Panc1 (cell line): ENCODE data around the gene CHMP5.

Source experiments
- CTCF ChIP-seq: fragments of 450-650 bp; IDR thresholded peaks from 2 replicates; pipeline ENCODE4 v1.5.1; 2017; ENCODE audit warnings: mild to moderate bottlenecking
- POLR2AphosphoS5 ChIP-seq: IDR thresholded peaks from 2 replicates; pipeline ENCODE4 v1.6.1; 2012; ENCODE audit warnings: mild to moderate bottlenecking, low read depth, low read length, moderate library complexity
- REST ChIP-seq, 2 experiments: IDR thresholded peaks; 2 replicates each; pipeline ENCODE4 v1.6.1; 2011 to 2012; ENCODE audit warnings: low read depth in 2 of 2, control low read depth in 1 of 2, low read length in 1 of 2, mild to moderate bottlenecking in 1 of 2, moderate library complexity in 1 of 2; ENCODE audit not compliant: insufficient read depth in 1 of 2
- SIN3A ChIP-seq: IDR thresholded peaks from 2 replicates; pipeline ENCODE4 v1.6.1; 2012; ENCODE audit warnings: low read depth, mild to moderate bottlenecking, low read length, moderate library complexity, borderline replicate concordance; ENCODE audit not compliant: insufficient read depth
- TCF7L2 ChIP-seq: IDR thresholded peaks from 2 replicates; pipeline ENCODE4 v1.6.1; 2011; ENCODE audit warnings: mild to moderate bottlenecking, low read depth, low read length, inconsistent platforms

DNA sequence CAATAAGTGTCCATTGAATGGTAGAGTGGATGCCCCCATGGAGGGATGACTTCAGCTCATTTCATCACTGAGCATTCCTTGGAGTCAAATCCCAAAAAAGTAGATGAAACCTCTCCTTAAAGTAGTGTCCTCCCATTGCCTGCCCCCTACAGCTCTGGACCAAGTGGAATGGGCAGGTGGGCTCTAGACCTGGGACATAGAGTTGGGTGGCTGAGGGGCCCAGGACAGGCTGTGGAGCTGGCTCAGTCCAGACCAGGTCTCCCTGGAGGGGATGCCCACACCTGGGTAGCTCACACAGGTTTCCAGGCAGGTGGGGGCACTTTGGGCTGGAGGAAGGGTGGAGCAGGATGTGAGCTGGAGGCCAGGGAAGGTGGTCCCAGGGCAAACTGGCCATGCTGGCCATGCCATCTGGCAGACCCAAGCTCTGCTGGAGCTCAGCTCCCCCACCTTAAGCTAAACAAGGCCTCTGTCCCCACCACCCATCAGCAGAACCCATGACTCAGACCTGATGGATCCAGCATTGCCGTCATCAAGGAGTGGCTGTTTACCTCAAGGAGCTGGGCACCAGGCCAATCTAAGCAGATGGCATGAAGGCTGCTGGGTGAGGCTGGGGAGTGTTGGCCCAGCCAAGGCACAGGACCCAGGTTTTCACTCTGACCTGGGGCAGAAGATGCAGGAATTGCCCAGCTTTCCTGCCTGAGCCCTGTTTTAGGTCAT lies 31.1 kb upstream of the CHMP5 start:
- TF ChIP-seq CTCF = no peak
- TF ChIP-seq POLR2AphosphoS5 = no peak
- TF ChIP-seq REST (IDR thresholded peaks at IDR 0.05; ENCODE audit: insufficient read depth in 1 of 2, low read depth in 2 of 2, low read length in 1 of 2) = no peak
- no peak for TF ChIP-seq TCF7L2
- no peak for TF ChIP-seq SIN3A
